Upper lobe of left lung (tissue), 6 donors: ENCODE results near the gene PNPLA2. TPM values are rescaled to one million over a fixed set of nuclear protein-coding genes. Genes with fewer than 3 reads are reported as not detected.

Experiments
- ATAC-seq, 2 donors: fragments of 200-7000 bp; cut with Tn5 transposase; one replicate each; pipeline ENCODE4 v1.9.1; 2022; ENCODE audit warnings: mild to moderate bottlenecking in 2 of 2, moderate library complexity in 2 of 2; ENCODE audit not compliant: low FRiP score in 2 of 2
- DNase-seq, 2 donors: peaks; one replicate each; pipeline ENCODE4 v3.0.0-alpha.2; 2019 to 2020
- H3K27ac ChIP-seq, 4 donors: fragments of 200-600 bp; sonication (generic); one replicate each; pipeline ENCODE4 v1.5.1; 2016 to 2019
- H3K27me3 ChIP-seq, 4 donors: fragments of 200-600 bp; sonication (generic); one replicate each; pipeline ENCODE4 v1.5.1; 2017 to 2019
- H3K36me3 ChIP-seq, 4 donors: fragments of 200-600 bp; sonication (generic); one replicate each; pipeline ENCODE4 v1.5.1; 2016 to 2019
- H3K4me1 ChIP-seq, 4 donors: fragments of 200-600 bp; sonication (generic); one replicate each; pipeline ENCODE4 v1.5.1; 2018 to 2019
- H3K4me3 ChIP-seq, 4 donors: fragments of 200-600 bp; sonication (generic); one replicate each; pipeline ENCODE4 v1.5.1; 2017 to 2019; ENCODE audit warnings: mild to moderate bottlenecking in 2 of 4, moderate library complexity in 1 of 4
- H3K9me3 ChIP-seq, 4 donors: fragments of 200-600 bp; sonication (generic); one replicate each; pipeline ENCODE4 v1.5.1; 2018 to 2019
- EP300 ChIP-seq, 4 donors: sonication (generic); formaldehyde crosslinking; IDR thresholded peaks; one replicate each; pipeline ENCODE4 v1.5.1; 2017; ENCODE audit warnings: antibody characterized with exemption in 4 of 4, control low read depth in 2 of 4
- POLR2A ChIP-seq, 4 donors: fragments of 450-650 bp; IDR thresholded peaks; one replicate each; pipeline ENCODE4 v1.5.1; 2016 to 2017; ENCODE audit warnings: antibody characterized with exemption in 4 of 4, mild to moderate bottlenecking in 2 of 4
- POLR2AphosphoS5 ChIP-seq, 2 donors: sonication (generic); formaldehyde crosslinking; IDR thresholded peaks; one replicate each; pipeline ENCODE4 v1.5.1; 2017; ENCODE audit warnings: antibody characterized with exemption in 2 of 2
- WGBS, 2 donors: methylation state at CpG; one replicate each; pipeline ENCODE4 v1.1.5; 2017 to 2018; 5-methylcytosine and 5-hydroxymethylcytosine counted together
- total RNA-seq, 6 donors: library from RNA; depleted of rRNA in 4 of 6; stranded (reverse); fragments of >200 nt in 4 of 6; gene quantifications; one replicate each; pipeline versions ENCODE4 v1.1.0 to v1.2.1, GENCODE V29; 2016 to 2021
- TF ChIP-seq, protein P1 (sequence below), 6 experiments: fragments of 450-650 bp in 4 of 6; fragments of 200-600 bp in 2 of 6; sonication (generic) in 2 of 6; IDR thresholded peaks; one replicate each; pipeline ENCODE4 v1.5.1; 2016 to 2019; ENCODE audit warnings: antibody characterized with exemption in 6 of 6
- donor health status: DM: no; HTN: no; CAD: no; lungs with moderate emphysema.
- donor health status: DM: no; HTN: yes; CAD: no; lungs with severe emphysema.

The PNPLA2 gene
- total RNA-seq, 6 donors from 2014 or later, result 74.5 to 303 (median 164) TPM

GRCh38 chr11:825366-826226, 6.9 kb downstream of the PNPLA2 start:
- H3K4me3 ChIP-seq, result no peak overlapping the region

DNA sequence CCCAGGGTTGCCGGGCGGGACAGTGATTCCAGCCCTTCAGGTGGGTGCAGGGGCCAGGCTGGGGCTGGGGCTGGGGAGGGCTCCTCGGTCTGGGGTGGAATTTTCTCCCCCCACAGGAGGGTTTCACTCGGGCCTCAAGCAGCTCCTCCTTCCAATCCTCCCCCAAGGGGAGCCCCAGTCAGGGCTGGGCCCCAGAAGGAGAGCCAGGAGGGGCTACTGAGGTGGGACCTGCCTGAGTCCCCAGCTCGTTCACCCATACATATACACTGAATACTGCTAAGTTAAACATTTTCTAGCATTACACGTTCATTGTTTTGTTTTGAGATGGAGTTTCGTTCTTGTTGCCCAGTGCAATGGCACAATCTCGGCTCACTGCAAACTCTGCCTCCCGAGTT, 7.5 kb downstream of the PNPLA2 start:
- peaks cover 74 to 93% (median 78%) of the 10 kb centered on the region in 4 donors for H3K4me1 ChIP-seq
- no peaks in the 10 kb centered on the region for H3K9me3 ChIP-seq
- H3K27ac ChIP-seq, result peak overlapping the region; percentile 77 to 92 (median 84)
- peaks cover 20 to 42% (median 29%) of the 10 kb centered on the region in 4 donors for H3K36me3 ChIP-seq
- peak overlapping the region in 2 of 4 donors; percentile 59 to 61 for H3K4me3 ChIP-seq
- TF ChIP-seq POLR2A (IDR thresholded peaks at IDR 0.05), result no peak
- TF ChIP-seq, protein P1, sequence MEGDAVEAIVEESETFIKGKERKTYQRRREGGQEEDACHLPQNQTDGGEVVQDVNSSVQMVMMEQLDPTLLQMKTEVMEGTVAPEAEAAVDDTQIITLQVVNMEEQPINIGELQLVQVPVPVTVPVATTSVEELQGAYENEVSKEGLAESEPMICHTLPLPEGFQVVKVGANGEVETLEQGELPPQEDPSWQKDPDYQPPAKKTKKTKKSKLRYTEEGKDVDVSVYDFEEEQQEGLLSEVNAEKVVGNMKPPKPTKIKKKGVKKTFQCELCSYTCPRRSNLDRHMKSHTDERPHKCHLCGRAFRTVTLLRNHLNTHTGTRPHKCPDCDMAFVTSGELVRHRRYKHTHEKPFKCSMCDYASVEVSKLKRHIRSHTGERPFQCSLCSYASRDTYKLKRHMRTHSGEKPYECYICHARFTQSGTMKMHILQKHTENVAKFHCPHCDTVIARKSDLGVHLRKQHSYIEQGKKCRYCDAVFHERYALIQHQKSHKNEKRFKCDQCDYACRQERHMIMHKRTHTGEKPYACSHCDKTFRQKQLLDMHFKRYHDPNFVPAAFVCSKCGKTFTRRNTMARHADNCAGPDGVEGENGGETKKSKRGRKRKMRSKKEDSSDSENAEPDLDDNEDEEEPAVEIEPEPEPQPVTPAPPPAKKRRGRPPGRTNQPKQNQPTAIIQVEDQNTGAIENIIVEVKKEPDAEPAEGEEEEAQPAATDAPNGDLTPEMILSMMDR (IDR thresholded peaks at IDR 0.05), result no peak
- no peak for TF ChIP-seq POLR2AphosphoS5 (IDR thresholded peaks at IDR 0.05)
- no peak for TF ChIP-seq EP300 (IDR thresholded peaks at IDR 0.05)
- peaks cover 0 to 4% (median 0%) of the 10 kb centered on the region in 4 donors for H3K27me3 ChIP-seq
- DNase-seq (no peak), ATAC-seq (no peak)
- WGBS, 2 donors, result 67 to 71% methylated on average over 5 to 9 of the region's 9 CpGs

More at GRCh38 chr11:825366-826226, 6.9 kb downstream of the PNPLA2 start:
- WGBS, 2 donors, result 74% methylated on average over 8 to 10 of the region's 12 CpGs
- Histone ChIP-seq H3K9me3 (no peaks in the 10 kb centered on the region), H3K27ac (peak overlapping the region; percentile 77 to 92 (median 84)), H3K4me1 (peaks cover 74 to 93% (median 78%) of the 10 kb centered on the region in 4 donors), H3K27me3 (no peaks in the 10 kb centered on the region), H3K36me3 (peaks cover 20 to 42% (median 29%) of the 10 kb centered on the region in 4 donors)
- ATAC-seq (peak in 1 of 2 donors; percentile 19), DNase-seq (peak in 1 of 2 donors; percentile 64)
- TF ChIP-seq POLR2A (IDR thresholded peaks at IDR 0.05) (no peak), POLR2AphosphoS5 (IDR thresholded peaks at IDR 0.05) (no peak), EP300 (IDR thresholded peaks at IDR 0.05) (no peak)
- TF ChIP-seq, protein P1 (IDR thresholded peaks at IDR 0.05), result no peak

DNA sequence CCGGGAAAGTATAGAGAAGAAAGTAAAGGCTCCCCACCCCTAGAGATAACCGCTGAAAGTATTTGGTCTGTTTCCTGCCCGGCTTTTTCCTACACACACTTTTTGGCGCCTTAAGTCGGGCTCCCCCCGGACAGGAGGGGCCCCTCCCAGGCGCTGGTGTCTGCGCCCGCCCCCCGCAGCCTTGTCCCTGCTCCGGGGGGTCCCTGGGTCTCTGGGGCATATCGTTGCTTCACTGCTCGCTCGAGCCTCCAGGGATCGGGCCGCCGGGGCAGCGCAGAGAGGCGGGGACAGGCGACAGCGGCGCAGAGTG, 8.1 kb downstream of the PNPLA2 start:
- ATAC-seq, result no peak
- peaks cover 73 to 93% (median 76%) of the 10 kb centered on the region in 4 donors for H3K4me1 ChIP-seq
- no peak for DNase-seq
- H3K4me3 ChIP-seq, result peak overlapping the region; percentile 22 to 61 (median 57)
- TF ChIP-seq POLR2AphosphoS5 (IDR thresholded peaks at IDR 0.05) (no peak), POLR2A (IDR thresholded peaks at IDR 0.05) (no peak), EP300 (IDR thresholded peaks at IDR 0.05) (no peak)
- TF ChIP-seq, protein P1 (IDR thresholded peaks at IDR 0.05), result no peak
- H3K27me3 ChIP-seq, result peaks cover 0 to 4% (median 0%) of the 10 kb centered on the region in 4 donors
- peak overlapping the region; percentile 77 to 92 (median 84) for H3K27ac ChIP-seq
- no peaks in the 10 kb centered on the region for H3K9me3 ChIP-seq
- WGBS, 2 donors, result 0 to 2% methylated on average over 10 to 13 of the region's 22 CpGs
- peaks cover 20 to 38% (median 29%) of the 10 kb centered on the region in 4 donors for H3K36me3 ChIP-seq

- peaks cover 20 to 33% (median 27%) of the 10 kb centered on the region in 4 donors for H3K36me3 ChIP-seq
- TF ChIP-seq EP300 (IDR thresholded peaks at IDR 0.05), result no peak
- TF ChIP-seq POLR2A (IDR thresholded peaks at IDR 0.05), result peak in 1 of 4 donors; percentile 46
- TF ChIP-seq, protein P1 (IDR thresholded peaks at IDR 0.05), result peak in 1 of 6 experiments; percentile 11
- TF ChIP-seq POLR2AphosphoS5 (IDR thresholded peaks at IDR 0.05), result peak in 1 of 2 donors; percentile 20
- H3K27ac ChIP-seq, result peak overlapping the region; percentile 77 to 92 (median 84)
- 6 to 21% methylated on average over 13 to 31 of the region's 66 CpGs for WGBS, 2 donors
- ATAC-seq, result peak in 1 of 2 donors; percentile 1
- peaks cover 0 to 4% (median 0%) of the 10 kb centered on the region in 4 donors for H3K27me3 ChIP-seq
- peak; percentile 82 to 91 for DNase-seq
- peak overlapping the region; percentile 22 to 61 (median 57) for H3K4me3 ChIP-seq
- peaks cover 75 to 93% (median 76%) of the 10 kb centered on the region in 4 donors for H3K4me1 ChIP-seq
- H3K9me3 ChIP-seq, result no peaks in the 10 kb centered on the region
These were observed 8.6 kb downstream of the PNPLA2 start for GRCh38 chr11:827146-827896.
